Measurements from ENCODE around the gene GAK. TPM values are rescaled to one million over a fixed set of nuclear protein-coding genes. Genes with fewer than 3 reads are reported as not detected.

Gene GAK
- total and polyA plus RNA-seq, 4 donors: 27.4 to 69.7 (median 47.0) TPM

- Histone ChIP-seq H3K36me3 (ENCODE audit: control insufficient read depth in 4 of 4, insufficient read depth in 3 of 4, low read depth in 1 of 4, low read length in 3 of 4) (peaks cover 9 to 76% (median 33%) of the 10 kb centered on the region in 4 donors), H3K9me3 (ENCODE audit: control insufficient read depth in 4 of 4, low read length in 3 of 4) (no peaks in the 10 kb centered on the region)
- no peak for DNase-seq (ENCODE audit: low spot score)
Measured at GRCh38 chr4:867526-868250, 64.4 kb downstream of the GAK start.

DNA sequence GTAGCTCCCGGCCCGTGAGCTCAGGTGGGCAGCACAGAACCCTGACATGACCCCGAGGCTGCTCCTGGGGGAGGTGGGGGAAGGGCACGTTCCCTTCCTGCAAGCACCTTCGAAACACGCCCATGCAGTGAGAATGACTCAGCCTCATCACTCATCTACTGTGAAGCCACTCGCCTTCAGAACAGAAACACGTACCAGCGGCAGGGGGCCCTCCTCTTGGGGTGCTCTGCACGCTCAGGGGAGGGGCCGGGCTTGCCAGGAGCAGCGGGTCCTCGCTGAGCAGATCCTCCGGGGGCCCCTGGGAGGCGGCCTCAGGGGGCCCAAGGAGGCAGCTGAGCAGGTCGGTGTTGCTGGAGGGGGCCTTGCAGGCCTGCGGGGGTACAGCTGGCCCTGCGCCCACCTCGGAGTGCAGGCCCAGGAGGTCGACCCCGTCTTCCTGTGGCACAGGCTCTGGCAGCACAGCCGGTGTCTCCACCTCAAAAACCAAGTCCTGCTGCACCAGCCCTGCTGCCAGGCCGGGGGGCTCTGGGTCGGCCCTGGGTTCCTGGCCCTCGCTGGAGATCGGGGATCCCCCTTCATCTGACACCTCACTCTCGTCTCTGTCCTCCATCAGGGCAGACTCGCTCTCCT, 65.2 kb downstream of the GAK start:
- H3K36me3 ChIP-seq (ENCODE audit: control insufficient read depth in 4 of 4, insufficient read depth in 3 of 4, low read depth in 1 of 4, low read length in 3 of 4): peaks cover 9 to 79% (median 34%) of the 10 kb centered on the region in 4 donors
- H3K9ac ChIP-seq (ENCODE audit: low read depth in 1 of 2, low read length in 2 of 2): no peak overlapping the region
- H3K4me3 ChIP-seq (ENCODE audit: low read depth in 1 of 3, low read length in 3 of 3): no peak overlapping the region
- no peak overlapping the region for H3K27ac ChIP-seq (ENCODE audit: low read depth in 1 of 2, low read length in 2 of 2)
- DNase-seq (ENCODE audit: low spot score): no peak
- H3K27me3 ChIP-seq (ENCODE audit: control insufficient read depth in 4 of 4, insufficient read depth in 4 of 4, low read length in 3 of 4): no peaks in the 10 kb centered on the region
- 96% methylated on average over 28 of the region's 28 CpGs for WGBS
- H3K9me3 ChIP-seq (ENCODE audit: control insufficient read depth in 4 of 4, low read length in 3 of 4): no peaks in the 10 kb centered on the region
- no peak for TF ChIP-seq HNF4G (IDR thresholded peaks at IDR 0.05)
- TF ChIP-seq, protein P1, sequence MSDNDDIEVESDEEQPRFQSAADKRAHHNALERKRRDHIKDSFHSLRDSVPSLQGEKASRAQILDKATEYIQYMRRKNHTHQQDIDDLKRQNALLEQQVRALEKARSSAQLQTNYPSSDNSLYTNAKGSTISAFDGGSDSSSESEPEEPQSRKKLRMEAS (IDR thresholded peaks at IDR 0.05): no peak
- H3K4me1 ChIP-seq (ENCODE audit: control insufficient read depth in 4 of 4, insufficient read depth in 4 of 4, low read length in 3 of 4): no peaks in the 10 kb centered on the region

More at GRCh38 chr4:867526-868250, 64.4 kb downstream of the GAK start:
- TF ChIP-seq HNF4G (IDR thresholded peaks at IDR 0.05) (no peak), FOXA2 (IDR thresholded peaks at IDR 0.05) (no peak), JUND (IDR thresholded peaks at IDR 0.05) (no peak), HNF4A (conservative IDR thresholded peaks at IDR 0.05) (no peak), CTCF (IDR thresholded peaks at IDR 0.05; ENCODE audit: low read depth, low read length, missing input control) (no peak), YY1 (IDR thresholded peaks at IDR 0.05) (no peak), SP1 (IDR thresholded peaks at IDR 0.05) (no peak), TAF1 (conservative IDR thresholded peaks at IDR 0.05) (no peak)
- TF ChIP-seq, protein P2, sequence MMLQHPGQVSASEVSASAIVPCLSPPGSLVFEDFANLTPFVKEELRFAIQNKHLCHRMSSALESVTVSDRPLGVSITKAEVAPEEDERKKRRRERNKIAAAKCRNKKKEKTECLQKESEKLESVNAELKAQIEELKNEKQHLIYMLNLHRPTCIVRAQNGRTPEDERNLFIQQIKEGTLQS (IDR thresholded peaks at IDR 0.05): no peak
- Histone ChIP-seq H3K4me3 (ENCODE audit: low read depth in 1 of 3, low read length in 3 of 3) (no peak overlapping the region), H3K4me1 (ENCODE audit: control insufficient read depth in 4 of 4, insufficient read depth in 4 of 4, low read length in 3 of 4) (no peaks in the 10 kb centered on the region), H3K27me3 (ENCODE audit: control insufficient read depth in 4 of 4, insufficient read depth in 4 of 4, low read length in 3 of 4) (no peaks in the 10 kb centered on the region), H3K9ac (ENCODE audit: low read depth in 1 of 2, low read length in 2 of 2) (no peak overlapping the region), H3K27ac (ENCODE audit: low read depth in 1 of 2, low read length in 2 of 2) (no peak overlapping the region)
- 91% methylated on average over 26 of the region's 26 CpGs for WGBS

GRCh38 chr4:866068-866760, 65.9 kb downstream of the GAK start:
- no peaks in the 10 kb centered on the region for H3K27me3 ChIP-seq (ENCODE audit: control insufficient read depth in 4 of 4, insufficient read depth in 4 of 4, low read length in 3 of 4)
- H3K4me3 ChIP-seq (ENCODE audit: low read depth in 1 of 3, low read length in 3 of 3): no peak overlapping the region
- peaks cover 9 to 85% (median 34%) of the 10 kb centered on the region in 4 donors for H3K36me3 ChIP-seq (ENCODE audit: control insufficient read depth in 4 of 4, insufficient read depth in 3 of 4, low read depth in 1 of 4, low read length in 3 of 4)
- no peaks in the 10 kb centered on the region for H3K4me1 ChIP-seq (ENCODE audit: control insufficient read depth in 4 of 4, insufficient read depth in 4 of 4, low read length in 3 of 4)
- 93% methylated on average over 24 of the region's 24 CpGs for WGBS
- H3K27ac ChIP-seq (ENCODE audit: low read depth in 1 of 2, low read length in 2 of 2): no peak overlapping the region
- no peak overlapping the region for H3K9ac ChIP-seq (ENCODE audit: low read depth in 1 of 2, low read length in 2 of 2)
- no peaks in the 10 kb centered on the region for H3K9me3 ChIP-seq (ENCODE audit: control insufficient read depth in 4 of 4, low read length in 3 of 4)
- DNase-seq (ENCODE audit: low spot score): no peak
- TF ChIP-seq YY1 (IDR thresholded peaks at IDR 0.05) (no peak), FOXA1 (IDR thresholded peaks at IDR 0.05) (no peak), CTCF (IDR thresholded peaks at IDR 0.05; ENCODE audit: low read depth, low read length, missing input control) (no peak), HNF4G (IDR thresholded peaks at IDR 0.05) (no peak), HNF4A (conservative IDR thresholded peaks at IDR 0.05) (no peak), EGR1 (IDR thresholded peaks at IDR 0.05; ENCODE audit: low read depth in 2 of 2) (no peak), GABPA (IDR thresholded peaks at IDR 0.05 in 1 of 2, conservative IDR thresholded peaks at IDR 0.05 in 1 of 2) (no peak), SP1 (IDR thresholded peaks at IDR 0.05) (no peak), RXRA (IDR thresholded peaks at IDR 0.05) (no peak), RAD21 (IDR thresholded peaks at IDR 0.05) (no peak), FOXA2 (IDR thresholded peaks at IDR 0.05) (no peak), NR2F2 (IDR thresholded peaks at IDR 0.05) (no peak), JUND (IDR thresholded peaks at IDR 0.05) (no peak), TAF1 (conservative IDR thresholded peaks at IDR 0.05) (no peak)
- TF ChIP-seq, protein P3, sequence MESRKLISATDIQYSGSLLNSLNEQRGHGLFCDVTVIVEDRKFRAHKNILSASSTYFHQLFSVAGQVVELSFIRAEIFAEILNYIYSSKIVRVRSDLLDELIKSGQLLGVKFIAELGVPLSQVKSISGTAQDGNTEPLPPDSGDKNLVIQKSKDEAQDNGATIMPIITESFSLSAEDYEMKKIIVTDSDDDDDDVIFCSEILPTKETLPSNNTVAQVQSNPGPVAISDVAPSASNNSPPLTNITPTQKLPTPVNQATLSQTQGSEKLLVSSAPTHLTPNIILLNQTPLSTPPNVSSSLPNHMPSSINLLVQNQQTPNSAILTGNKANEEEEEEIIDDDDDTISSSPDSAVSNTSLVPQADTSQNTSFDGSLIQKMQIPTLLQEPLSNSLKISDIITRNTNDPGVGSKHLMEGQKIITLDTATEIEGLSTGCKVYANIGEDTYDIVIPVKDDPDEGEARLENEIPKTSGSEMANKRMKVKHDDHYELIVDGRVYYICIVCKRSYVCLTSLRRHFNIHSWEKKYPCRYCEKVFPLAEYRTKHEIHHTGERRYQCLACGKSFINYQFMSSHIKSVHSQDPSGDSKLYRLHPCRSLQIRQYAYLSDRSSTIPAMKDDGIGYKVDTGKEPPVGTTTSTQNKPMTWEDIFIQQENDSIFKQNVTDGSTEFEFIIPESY (IDR thresholded peaks at IDR 0.05): no peak
- TF ChIP-seq, protein P2 (IDR thresholded peaks at IDR 0.05): no peak
- TF ChIP-seq, protein P1 (IDR thresholded peaks at IDR 0.05): no peak
